ENCODE data around the gene VPS54. TPM values are rescaled to one million over a fixed set of nuclear protein-coding genes. Genes with fewer than 3 reads are reported as not detected.

Gene VPS54
- total and polyA plus RNA-seq, 4 donors = 4.5 to 25.1 (median 13.3) TPM

GRCh38 chr2:63842149-63843061, 176.8 kb downstream of the VPS54 start:
- no peaks in the 10 kb centered on the region for H3K9me3 ChIP-seq (ENCODE audit: control insufficient read depth in 4 of 4, low read length in 3 of 4)
- WGBS = 2% methylated on average over 24 of the region's 24 CpGs
- peak; percentile 39 for DNase-seq (ENCODE audit: low spot score)
- H3K4me1 ChIP-seq (ENCODE audit: control insufficient read depth in 4 of 4, insufficient read depth in 4 of 4, low read length in 3 of 4) = peaks cover 2 to 23% (median 7%) of the 10 kb centered on the region in 4 donors
- TF ChIP-seq GABPA (IDR thresholded peaks at IDR 0.05 in 1 of 2, conservative IDR thresholded peaks at IDR 0.05 in 1 of 2) (no peak), FOXA1 (IDR thresholded peaks at IDR 0.05) (peak; percentile 6), YY1 (IDR thresholded peaks at IDR 0.05) (peak; percentile 82), RXRA (IDR thresholded peaks at IDR 0.05) (peak; percentile 3 to 37), MAX (IDR thresholded peaks at IDR 0.05) (no peak), HNF4A (conservative IDR thresholded peaks at IDR 0.05) (peak in 1 of 2 donors; percentile 15)
- no peaks in the 10 kb centered on the region for H3K27me3 ChIP-seq (ENCODE audit: control insufficient read depth in 4 of 4, insufficient read depth in 4 of 4, low read length in 3 of 4)
- H3K9ac ChIP-seq (ENCODE audit: low read depth in 1 of 2, low read length in 2 of 2) = peak overlapping the region; percentile 98 to 100
- H3K36me3 ChIP-seq (ENCODE audit: control insufficient read depth in 4 of 4, insufficient read depth in 3 of 4, low read depth in 1 of 4, low read length in 3 of 4) = peaks cover 0 to 2% (median 0%) of the 10 kb centered on the region in 4 donors
- H3K27ac ChIP-seq (ENCODE audit: low read depth in 1 of 2, low read length in 2 of 2) = peak overlapping the region; percentile 92 to 99
- H3K4me3 ChIP-seq (ENCODE audit: low read depth in 1 of 3, low read length in 3 of 3) = peak overlapping the region; percentile 64 to 98 (median 92)

Small RNA genes within 50 kb of the gene (small RNA-seq; reads per million reads assigned to genes)
- not detected for gene RF01293

Other genes with a start within 250 kb of the VPS54 start
- gene UGP2, start 177.5 kb downstream of the VPS54 start, total RNA-seq = 100 to 1,000 TPM in 1 of 2 donors, 10 to 100 TPM in 1; 76.2 to 341 TPM
- gene UGP2, start 177.5 kb downstream of the VPS54 start, polyA plus RNA-seq = 100 to 1,000 TPM; 182 to 723 TPM
- 10 to 100 TPM in 1 of 2 donors, 1 to 10 TPM in 1; 9.1 to 21.3 TPM for gene PELI1, start 125.0 kb upstream of the VPS54 start, total RNA-seq
- gene PELI1, start 125.0 kb upstream of the VPS54 start, polyA plus RNA-seq = 1 to 10 TPM; 4.5 to 5.7 TPM

Measured in liver (tissue), 10 donors.